ENCODE results near the gene KNSTRN. TPM values are rescaled to one million over a fixed set of nuclear protein-coding genes. Genes with fewer than 3 reads are reported as not detected.

The KNSTRN gene
- polyA plus RNA-seq, 1 donor: 46.4 TPM

DNA sequence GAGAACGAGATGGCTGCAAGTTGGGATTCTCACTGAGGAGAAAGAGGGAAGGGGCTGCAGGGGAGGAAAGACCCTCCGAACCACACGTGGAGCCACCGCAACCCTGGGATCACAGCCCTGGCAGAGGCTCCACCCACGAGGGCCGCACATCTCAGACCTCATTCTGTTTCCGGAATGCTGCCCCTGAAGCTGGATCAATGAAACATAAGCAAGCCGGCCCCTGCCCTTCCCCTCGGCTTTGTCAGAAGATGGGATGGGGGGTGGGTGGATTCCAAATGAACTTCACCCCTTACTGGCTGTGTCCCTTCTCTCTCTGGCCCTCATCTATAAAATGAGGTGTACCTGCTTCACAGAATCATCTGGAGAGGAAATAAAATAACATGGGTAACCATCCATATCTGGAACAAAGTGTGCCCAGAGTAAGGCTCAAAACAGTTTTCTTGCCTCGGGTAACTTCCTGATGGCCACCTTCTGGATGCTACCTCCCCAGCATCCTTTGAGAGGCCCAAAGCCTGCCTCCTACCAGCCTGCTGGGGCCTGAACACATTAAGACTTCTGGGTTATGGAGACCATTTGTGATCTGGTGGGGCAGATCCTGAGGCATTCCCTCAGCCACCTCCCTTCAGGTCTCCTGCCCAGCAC lies 37.2 kb upstream of the KNSTRN start:
- no peak for DNase-seq

- no peak for DNase-seq
These were observed 36.5 kb upstream of the KNSTRN start for GRCh38 chr15:40345867-40346578.

DNA sequence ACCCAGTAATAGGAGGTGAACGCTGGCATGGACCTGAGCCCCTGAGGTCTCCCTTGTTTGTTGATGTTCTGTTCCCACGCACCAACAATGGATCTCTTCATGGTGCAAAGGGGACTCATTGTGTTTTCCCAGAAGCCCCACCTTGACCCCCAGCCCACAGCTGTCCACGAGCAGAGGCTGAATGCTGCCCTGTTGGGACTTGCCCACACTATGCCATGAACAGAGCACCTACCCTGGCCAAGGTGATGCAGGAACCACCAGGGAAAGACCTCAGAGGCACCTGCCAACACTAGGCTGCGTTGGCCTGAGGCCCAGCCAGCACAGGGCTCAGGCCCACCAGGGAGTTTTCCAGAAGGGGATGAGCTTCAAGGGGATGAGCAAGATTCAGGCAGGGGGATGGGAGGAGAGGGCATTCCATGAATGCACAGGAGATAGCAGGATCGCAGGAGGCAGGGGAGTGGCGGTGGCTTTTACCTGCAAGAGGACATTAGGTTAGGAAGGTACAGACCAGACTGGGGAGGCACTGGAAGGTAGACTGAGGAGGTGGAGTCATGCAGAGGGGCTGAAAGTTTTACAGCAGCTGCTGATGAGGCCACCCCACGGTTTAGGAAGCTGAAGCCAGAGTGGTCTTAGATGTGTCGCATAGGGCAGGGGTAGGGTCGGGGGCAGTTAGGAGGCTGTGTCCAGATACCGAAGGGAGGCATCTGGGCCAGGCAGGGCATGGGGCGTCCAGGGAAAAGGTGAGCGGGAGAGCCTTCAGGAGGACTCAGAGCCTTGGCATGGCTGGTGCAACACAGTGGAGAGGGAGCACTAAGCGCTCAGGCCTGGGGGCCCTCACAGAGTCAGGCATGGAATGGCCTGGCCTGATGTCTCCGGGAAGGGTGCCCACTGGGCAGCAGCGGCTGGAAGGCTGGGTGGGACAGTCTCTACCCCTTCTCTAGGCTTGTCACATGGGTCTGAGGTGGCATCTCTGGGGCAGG lies 35.7 kb upstream of the KNSTRN start:
- no peak for DNase-seq

DNA sequence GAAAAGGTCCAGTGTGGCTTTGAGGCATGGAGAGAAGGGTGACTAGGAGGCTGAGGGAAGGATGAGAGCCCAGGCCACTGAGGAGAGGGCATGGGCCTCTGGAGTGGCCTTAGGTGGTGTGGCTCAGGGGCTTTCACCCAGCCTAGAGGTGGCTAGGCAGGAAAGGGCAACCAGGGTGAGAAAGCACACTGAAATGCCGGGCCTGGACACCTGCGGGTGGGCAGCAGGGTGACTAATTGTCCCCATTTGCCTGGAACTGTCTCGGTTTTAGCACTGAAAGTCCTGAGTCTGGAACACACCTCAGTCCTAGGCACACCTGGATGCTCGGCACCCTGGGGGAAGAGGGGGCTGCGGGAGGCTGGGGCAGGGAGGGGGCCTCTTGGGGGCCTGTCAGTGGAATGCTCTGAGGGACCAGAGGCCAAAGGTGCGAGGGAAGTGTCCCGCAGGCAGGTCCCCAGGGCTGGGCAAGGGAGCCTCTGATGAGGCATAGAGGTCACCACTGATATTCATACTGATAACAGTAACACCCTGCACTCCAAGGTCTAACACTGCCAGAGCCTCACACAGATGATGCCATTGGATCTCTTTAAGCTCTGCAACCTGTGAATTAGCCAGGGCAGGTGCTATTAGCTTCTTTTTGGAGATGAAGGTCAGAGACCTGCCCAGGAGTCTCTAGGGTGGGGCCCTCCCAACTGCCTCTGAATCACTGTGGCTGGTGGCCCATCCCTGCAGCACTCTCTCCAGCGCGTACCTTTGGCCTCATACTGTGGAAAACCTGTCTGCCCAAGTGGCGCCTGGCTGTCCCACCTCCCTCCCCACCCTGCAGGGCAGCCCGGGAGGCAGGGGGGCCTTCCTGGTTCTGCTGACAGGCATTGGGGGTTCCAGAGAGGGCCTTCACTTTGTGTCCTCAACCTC lies 34.7 kb upstream of the KNSTRN start:
- no peak for DNase-seq

DNA sequence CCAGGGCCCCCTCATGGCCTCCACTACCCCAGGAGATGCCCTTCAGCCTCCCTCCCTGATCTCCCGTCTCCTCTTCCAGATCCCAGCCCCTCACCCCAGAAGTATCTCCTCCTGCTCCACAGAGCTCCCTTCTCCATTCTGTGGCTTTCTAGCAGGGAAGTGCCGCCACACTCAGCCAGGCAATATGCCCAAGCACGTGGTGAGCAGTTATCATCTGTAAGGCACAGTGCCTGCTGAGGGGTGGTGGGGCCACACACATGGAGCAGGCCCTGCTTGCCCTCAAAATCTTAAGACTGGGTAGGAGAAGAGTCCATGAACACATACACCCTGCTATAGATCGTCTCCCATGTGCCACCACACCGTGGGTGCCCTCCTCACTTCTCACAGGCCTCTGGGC lies 34.0 kb upstream of the KNSTRN start:
- DNase-seq: no peak

DNA sequence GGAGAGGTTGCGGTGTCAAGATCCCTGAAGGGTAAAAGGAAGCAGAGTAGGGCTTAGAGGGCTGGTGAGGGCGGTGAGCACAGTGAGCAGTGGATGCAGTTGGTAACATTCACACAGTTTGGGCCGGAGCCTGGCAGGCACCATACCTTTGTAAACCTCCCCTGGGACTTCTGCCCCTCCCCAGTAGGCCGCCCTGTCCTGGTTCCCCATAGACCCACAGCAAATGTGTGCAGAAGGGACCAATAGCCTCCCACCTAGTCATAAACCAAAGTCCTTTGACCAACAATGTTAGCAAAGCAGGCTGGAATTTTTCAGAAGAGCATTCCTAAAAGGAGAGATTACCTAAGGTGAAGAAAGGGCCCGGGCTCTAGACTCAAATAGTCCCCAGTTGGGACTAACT lies 33.4 kb upstream of the KNSTRN start:
- no peak for DNase-seq

DNA sequence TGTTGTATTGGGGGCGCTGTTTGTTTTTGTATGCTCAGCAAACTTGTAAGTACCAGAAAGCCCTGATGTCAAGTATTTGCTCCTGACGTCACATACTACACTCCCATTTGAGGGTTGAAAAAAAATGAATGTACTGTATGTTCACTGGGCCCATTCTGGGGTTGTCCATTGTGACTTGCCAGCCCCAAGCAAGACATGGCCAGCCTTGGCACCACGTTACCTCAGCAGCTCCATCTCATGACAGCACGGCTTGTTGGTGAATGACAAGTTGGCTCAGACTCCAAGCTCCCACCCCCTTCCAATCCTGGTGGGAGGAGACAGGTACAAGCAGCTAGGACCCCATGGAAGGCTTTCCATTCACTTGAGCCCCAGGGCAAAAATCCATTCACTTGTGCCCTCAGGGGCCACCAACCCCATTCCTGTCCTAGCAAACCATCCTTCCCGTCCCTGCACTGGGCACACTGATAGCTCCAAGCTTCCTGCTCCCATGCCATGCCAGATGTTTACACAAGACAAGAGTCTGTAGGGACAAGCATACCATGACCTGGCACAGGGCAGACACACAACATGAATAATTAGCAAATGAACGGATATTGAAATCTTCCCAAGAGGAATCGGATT lies 30.1 kb upstream of the KNSTRN start:
- no peak for DNase-seq

DNA sequence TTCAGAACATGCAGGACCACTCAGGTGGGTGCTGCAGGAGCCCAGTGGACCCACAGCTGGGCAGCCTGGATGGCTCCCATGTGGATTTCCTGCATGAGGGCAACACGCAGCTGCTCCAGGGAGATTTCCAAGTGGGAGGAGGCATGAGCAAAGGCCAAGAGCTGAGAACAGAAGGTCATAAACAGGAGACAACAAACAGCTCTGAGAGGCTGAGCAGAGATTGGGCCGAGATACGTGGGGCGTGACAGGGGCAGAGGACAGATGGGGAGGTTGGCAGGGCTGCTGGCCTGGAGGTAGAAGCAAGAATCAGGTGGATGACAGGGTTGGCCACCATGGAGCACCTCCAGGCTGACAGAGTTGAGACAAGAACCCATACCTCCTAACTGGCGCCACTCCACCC lies 28.8 kb upstream of the KNSTRN start:
- DNase-seq: no peak

GRCh38 chr15:40354408-40355171 lies 27.9 kb upstream of the KNSTRN start:
- no peak for DNase-seq

DNA sequence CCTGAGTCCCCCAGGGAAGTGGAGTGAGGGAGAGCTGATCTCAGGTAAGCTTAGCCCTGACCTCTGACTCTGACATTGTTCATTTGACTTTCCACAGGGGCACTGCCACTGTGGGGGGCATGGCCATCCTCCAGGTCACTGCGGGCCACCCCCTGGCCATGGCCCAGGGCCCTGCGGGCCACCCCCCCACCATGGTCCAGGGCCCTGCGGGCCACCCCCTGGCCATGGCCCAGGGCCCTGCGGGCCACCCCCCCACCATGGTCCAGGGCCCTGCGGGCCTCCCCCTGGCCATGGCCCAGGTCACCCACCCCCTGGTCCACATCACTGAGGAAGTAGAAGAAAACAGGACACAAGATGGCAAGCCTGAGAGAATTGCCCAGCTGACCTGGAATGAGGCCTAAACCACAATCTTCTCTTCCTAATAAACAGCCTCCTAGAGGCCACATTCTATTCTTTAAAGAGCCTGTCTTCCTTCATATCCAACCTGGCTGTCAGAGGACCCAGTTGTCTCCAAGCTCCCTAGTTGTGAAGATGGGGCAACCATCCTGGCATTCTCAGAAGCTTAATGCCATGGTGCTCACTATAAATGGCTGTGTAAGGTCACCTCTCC lies 26.4 kb upstream of the KNSTRN start:
- no peak for DNase-seq

DNA sequence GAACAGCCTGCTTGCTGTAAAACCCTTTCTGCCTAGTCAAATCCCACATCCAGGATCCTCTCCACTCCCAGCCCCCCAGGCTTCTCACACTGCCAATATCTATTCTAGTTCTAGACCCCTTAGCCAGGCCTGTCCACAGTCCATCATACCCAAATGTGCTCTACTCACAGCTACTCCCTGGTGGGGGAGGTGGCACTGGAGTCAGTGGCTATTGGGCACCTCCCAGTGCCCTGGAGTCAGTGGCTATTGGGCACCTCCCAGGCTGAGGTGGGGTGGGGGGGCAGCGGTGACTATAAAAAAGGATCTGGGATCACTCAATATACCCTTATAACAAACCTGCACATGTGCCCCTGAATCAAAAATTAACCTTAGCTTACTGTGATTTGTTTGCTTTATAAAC lies 25.3 kb upstream of the KNSTRN start:
- DNase-seq: no peak

- peak; percentile 78 for DNase-seq
These were observed 24.6 kb upstream of the KNSTRN start, which contains the start of gene DISP2 for GRCh38 chr15:40357723-40358470. Gene DISP2, plus strand, starts transcription at chr15:40358219. Its CDS starts 103 bp downstream, at chr15:40358322.

DNA sequence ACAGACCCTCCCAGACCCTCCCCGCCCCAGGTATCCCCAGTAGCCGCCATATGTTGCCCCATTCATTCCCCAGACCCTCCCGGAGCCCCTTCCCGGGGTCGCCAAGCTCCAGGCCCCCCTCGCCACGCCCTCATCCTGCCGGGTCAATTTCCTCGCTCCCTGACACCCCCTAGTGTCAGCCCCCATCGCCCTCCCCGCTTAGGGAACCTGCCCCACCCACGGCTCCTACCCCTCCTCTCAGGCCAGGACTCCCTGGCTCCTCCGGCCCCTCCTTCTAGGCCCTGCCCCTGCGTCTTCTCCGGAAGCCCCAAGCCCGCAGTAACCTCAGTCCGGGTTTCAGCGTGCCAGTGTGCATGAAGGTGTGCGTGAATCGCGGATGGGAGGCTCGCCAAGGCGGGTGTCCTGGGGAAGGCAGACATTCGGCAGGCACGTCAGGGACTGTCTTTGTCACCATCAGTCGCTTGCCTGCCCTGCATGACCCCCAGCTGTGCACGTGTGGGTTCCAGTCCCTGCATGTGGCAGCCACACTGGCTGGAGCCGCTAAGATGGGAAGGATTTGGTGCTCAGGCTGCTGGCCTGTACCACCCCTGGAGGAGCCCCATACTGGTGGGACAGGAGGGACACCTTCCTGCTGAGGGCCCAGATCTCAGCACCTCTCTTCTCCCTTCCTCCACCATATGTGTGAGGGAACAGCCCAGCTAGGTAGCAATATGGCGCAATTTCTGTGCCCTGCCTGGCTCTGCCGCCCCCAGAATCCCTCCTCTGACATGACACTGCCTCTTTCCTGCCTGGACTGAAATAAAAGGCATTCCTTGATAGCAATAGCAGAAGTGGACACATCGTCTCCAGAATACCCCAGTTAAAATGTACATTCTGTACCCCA lies 23.8 kb upstream of the KNSTRN start:
- no peak for DNase-seq

DNA sequence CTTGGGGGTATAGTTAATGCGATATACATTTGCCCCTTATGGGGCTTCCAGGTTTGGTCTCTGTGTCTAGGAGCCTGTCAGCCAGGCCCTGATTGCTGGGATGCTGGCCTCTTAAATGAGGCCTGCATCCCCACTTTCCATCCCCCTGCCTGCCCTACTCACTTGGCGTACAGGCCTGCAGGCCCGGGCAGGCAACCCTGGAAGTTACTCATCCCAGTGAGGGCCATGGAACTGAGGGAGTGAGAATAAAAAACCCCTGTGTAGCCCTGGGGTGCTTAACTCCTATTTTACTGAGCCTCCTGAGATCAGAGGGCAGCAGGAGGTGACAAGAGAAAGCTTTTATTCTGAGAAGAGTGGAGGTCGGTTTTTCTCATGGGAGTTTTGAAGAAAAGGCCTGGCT lies 22.5 kb upstream of the KNSTRN start:
- DNase-seq: no peak

DNA sequence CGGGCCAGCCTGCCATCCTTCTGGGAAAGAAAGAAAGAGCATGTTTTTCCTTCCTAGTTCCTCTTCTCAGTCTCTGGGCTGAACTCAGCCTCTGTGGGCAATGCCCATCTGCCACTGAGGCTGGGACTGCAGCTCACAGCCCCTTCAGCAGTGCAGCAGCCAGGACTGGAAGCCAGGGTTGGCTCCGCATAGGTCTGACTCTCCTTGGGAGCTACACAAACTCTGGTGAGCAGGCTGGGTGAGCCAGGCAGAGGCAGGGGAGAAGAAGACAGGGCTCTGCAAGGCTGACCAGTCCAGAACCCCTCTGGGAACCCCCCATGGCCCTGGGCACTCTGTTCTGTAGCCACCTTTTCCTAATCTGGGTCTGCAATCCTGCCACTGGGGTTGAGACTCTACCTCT lies 20.9 kb upstream of the KNSTRN start:
- DNase-seq: no peak

DNA sequence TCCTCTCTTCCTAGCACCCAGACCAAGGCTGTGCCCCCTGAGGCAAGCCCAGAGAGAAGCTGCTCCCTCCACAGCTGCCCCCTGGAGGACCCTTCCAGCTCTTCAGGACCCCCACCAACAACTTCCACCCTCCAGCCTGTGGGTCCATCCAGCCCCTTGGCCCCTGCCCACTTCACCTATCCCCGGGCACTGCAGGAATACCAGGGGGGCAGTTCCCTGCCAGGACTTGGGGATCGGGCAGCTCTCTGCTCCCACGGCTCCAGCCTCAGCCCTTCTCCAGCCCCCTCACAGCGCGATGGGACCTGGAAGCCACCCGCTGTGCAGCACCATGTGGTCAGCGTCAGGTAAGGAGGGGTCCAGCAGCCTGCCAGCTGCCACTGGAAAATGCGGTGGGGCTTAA lies 18.9 kb upstream of the KNSTRN start:
- no peak for DNase-seq

- no peak for DNase-seq
These were observed 18.3 kb upstream of the KNSTRN start for GRCh38 chr15:40364251-40364650.

GRCh38 chr15:40365016-40365415 lies 17.5 kb upstream of the KNSTRN start:
- no peak for DNase-seq

All from left kidney (tissue), 2 donors.